ENCODE measurements around the gene DMTF1.
"Not testable (repeated sequence)": the region's sequence is repeated elsewhere in the genome, so short reads cannot be mapped to it uniquely, and the experiment has no call there.

The DMTF1 gene, protein sequence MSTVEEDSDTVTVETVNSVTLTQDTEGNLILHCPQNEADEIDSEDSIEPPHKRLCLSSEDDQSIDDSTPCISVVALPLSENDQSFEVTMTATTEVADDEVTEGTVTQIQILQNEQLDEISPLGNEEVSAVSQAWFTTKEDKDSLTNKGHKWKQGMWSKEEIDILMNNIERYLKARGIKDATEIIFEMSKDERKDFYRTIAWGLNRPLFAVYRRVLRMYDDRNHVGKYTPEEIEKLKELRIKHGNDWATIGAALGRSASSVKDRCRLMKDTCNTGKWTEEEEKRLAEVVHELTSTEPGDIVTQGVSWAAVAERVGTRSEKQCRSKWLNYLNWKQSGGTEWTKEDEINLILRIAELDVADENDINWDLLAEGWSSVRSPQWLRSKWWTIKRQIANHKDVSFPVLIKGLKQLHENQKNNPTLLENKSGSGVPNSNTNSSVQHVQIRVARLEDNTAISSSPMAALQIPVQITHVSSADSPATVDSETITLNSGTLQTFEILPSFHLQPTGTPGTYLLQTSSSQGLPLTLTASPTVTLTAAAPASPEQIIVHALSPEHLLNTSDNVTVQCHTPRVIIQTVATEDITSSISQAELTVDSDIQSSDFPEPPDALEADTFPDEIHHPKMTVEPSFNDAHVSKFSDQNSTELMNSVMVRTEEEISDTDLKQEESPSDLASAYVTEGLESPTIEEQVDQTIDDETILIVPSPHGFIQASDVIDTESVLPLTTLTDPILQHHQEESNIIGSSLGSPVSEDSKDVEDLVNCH

DNA sequence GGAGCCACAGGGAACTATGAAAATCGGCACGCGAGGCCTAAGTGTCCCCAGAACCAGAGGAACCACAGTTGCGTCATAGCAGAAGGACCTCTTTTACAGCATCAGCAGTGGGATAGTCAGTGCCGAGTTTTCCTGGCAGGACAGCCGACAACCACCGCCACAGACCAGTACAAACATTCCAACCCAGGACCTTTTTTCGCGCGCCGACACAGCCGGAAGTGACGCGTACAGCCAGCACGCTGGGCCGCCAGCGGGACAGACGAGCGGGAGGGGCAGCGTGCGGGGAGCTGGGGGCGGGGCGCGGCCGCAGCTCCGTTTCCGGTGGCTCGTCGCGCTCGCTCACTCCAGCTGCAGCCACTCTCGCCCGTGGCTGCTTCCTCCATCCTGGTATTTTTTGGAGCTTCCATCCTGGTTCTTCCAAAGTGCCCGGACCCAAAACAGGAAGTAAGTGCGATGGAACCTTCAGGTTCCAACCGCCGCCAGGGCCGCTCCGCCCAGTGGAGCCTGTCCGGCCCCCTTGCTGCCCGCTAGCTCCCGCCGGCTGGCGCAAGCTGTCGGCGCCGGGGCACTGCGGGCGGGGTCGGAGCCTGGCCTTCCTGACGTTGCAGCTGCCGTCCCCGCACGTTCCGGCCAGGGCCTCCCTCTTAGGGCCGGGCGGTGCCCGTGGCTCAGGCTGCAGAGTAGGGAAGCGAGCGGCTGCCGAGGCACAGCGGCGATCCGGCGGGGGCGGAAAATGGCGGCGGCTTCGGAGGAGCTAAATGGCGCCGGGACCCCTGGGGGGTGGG lies at the start of gene DMTF1:
Gene DMTF1 (plus strand): TSS at position 342 of the 785 bp plus-strand sequence. CDS start 12,489 bp downstream, outside the sequence.
- DNase-seq (ENCODE audit: low spot score) = peak; percentile 93

DNA sequence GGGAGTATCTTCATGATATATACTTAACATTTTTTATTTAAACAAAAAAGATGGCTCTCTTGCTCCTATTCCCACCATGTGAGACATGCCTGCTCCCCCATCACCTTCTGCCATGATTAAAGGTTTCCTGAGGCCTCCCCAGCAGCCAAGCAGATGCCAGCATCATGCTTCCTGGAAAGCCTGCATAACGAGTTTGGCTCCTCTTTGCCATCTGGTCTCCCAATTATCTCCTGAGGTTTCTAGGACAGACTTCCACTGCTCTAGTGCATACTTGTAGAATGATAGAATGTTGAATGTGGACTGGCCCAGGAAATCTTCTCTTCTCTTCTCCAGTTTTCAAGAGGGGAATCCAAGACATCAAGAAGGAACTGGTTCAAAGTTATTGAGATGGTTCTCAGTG lies 46.9 kb upstream of the DMTF1 start:
- DNase-seq (ENCODE audit: low spot score) = no peak

DNA sequence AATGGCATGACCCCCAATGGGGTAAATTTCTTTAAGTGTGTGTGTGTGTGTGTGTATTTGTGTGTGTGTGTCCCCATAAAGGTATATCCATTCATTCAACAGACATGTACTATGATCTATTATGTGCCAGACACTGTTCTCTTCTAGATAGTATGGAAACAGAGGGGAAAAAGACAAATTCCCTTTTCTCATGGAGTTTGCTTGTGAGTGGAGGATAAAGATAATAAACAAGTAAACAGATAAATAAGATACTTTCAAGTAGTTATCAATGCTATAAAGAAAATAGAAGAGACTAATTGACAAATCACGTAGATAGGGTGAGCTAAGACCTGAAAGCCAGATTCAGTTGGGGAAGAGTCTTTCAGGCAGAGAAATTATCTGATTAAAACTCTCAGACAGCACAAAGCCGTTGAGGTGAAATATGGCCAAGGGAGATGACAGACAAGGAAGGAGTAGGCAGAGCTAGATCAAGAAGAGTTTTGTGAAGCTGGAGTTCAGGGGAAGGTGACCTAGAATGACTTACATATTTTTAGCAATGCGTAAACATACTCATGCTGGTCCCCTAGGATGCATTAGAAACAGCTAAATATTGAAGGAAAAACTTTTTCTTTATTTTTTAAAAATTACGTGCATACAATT lies 45.2 kb upstream of the DMTF1 start:
- no peak for DNase-seq (ENCODE audit: low spot score)

DNA sequence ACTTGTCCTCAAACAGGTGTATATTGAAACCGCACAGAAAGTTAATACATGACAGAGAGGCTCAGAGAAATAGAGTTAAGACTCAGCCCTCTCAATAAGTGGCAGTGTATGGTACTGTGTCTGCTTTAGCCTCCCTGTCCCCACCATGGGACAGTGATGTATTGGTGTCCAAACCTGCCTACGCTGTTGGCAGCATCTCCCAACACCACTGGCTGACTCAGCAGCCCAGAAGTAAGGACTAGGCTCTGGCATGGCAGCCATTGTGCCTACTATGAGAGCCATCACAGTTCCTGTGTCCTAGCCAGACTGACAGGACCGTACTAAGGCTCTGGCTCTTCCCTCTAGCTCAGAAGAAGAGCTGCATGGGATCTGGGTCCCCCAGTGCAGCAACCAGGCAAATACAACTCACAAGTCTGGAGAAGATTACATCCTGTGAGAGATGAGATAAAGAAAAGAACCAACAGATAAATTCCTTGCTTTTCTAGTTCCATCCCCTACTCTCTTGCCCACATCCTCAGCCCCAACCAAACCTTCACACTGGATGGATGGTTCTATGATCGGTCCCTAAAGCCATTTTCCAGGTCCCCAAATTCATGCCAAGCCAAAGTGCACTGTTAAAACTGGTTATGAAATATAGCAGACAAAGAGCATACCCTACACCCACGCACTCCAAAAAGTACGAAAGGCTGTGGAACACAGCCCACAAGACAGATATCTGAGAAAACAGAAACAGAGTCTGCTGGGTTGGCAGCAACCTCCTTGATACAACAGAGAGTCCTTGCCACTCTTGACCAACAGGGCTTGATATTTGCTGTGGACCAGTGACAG lies 44.1 kb upstream of the DMTF1 start:
- no peak for DNase-seq (ENCODE audit: low spot score)

DNA sequence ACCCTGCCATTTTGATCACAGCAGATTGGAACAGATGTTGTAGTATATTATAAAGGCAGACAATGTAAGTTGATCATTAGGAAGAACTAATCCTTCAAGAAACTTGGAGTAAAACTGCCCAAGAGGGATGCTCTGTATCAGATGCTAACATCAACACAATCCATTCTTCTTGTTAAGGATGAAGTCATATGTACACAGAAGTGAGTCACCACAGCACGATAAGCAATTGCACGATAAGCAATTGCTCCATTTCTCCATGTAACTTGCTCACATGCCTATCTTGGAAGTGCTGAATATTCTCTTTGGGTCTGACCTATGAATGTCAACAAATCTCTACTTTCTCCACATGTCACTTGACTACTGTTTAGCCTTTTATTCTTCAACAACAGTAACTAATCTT lies 41.5 kb upstream of the DMTF1 start:
- no peak for DNase-seq (ENCODE audit: low spot score)

DNA sequence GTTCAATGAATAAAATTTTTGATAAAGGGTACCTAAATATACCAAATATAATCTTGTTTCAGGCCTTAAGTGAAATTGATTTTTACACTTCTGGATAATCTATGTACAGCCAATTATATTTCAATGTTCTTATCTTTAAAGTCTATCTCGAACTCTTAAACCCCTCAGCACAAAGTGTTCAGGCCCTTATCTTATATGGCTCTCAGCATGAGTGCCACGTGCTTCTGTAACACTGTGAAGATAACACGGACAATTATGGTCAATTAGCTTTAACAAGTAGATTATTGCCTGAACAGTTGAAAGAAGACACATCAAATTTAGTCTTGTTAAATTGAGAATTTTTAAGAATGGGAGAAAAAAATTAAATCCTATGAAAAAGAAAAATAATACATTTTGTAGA lies 40.4 kb upstream of the DMTF1 start:
- no peak for DNase-seq (ENCODE audit: low spot score)

DNA sequence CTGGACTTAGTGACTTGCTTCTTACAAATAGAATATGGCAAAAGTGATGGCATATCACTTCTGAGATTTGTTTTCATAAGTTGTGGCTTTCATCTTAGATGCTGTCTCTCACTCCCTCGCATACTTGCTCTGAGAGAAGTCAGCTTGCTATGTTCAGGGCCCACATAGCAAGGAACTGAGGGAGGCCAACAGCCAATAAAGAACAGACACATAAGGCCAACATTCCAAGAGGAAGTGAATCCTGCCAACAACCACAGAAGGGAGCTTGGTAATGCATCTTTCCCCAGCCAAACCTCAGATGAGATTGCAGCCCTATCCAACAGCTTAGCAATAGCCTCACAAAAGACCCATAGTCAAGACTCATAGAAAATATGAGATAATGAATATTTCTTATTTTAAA lies 39.2 kb upstream of the DMTF1 start:
- no peak for DNase-seq (ENCODE audit: low spot score)

DNA sequence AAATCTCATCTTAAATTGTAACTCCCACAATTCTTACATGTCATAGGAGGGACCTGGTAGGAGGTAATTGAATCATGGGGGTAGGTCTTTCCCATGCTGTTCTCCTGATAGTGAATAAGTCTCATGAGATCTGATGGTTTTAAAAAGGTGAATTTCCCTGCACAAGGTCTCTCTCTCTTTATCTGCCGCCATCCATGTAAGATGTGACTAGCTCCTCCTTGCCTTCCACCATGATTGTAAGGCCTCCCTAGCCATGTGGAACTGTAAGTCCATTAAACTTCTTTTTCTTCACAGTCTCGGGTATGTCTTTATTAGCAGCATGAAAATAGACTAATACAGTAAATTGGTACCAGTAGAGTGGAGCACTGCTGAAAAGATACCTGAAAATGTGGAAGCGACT lies 38.3 kb upstream of the DMTF1 start:
- DNase-seq (ENCODE audit: low spot score) = not testable (repeated sequence)

DNA sequence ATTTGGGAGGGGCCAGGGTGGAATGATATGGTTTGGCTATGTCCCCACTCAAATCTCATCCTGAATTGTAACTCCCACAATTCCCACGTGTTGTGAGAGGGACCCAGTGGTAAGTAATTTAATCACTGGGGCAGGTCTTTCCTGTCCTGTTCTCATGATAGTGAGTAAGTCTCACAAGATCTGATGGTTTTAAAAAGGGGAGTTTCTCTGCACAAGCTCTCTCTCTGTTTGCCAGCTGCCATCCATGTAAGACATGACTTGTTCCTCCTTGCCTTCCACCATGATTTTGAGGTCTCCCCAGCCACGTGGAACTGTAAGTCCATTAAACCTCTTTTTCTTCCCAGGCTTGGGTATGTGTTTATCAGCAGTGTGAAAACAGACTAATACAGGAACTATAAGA lies 36.5 kb upstream of the DMTF1 start:
- not testable (repeated sequence) for DNase-seq (ENCODE audit: low spot score)

DNA sequence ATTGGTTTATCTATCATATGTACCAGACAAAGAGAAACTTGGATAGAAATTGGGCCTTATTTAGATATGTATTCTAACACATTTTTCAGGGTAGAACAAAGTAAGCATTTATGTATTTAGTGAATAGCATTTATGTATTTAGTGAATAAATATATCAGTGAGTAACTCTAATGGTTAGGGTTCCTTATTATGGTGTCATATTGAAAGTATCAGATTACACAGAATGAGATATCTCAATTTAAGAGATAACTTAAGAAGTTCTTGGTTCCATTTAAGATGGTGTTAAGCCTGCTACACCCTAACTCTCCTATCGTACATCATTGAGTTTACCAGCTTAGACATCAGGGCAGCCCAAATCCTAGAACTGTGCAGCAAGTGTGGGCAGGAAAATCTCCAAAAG lies 35.9 kb upstream of the DMTF1 start:
- DNase-seq (ENCODE audit: low spot score) = no peak

DNA sequence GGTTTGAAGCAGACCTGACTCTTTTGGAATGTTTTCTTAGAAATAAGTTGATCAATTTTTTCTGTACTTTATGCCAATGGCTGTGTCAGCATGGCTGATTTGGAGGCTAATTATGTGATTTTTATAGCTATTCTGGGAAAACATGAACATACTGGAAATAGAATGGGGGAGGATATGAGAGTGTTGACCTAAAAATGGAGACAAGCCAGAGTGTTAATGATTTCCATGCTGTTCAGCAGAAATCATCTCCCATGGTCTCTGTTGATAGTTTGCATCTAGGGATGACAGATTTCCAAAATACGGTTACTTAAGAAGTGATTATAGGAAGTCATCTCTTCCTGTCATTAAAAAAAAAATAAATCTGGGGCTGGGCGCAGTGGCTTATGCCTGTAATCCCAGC lies 32.7 kb upstream of the DMTF1 start:
- DNase-seq (ENCODE audit: low spot score) = no peak

DNA sequence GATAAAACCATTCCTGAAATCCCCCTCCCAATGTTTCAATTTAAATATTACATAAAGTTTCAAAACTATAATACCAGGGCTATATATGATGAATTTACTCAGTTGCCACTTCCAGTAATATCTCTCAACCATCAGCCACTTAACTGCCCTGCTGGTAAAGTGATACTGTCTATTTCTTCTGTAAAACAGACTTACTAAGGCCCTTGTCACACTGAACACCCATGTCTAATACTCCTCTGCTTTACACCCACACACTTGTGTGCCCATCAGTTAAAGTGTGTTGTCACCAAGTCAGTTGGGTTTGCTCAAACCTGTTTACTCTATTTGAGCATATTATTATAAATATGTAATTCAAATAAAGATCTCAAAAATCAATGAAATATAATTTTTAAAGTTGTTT lies 29.1 kb upstream of the DMTF1 start:
- no peak for DNase-seq (ENCODE audit: low spot score)

DNA sequence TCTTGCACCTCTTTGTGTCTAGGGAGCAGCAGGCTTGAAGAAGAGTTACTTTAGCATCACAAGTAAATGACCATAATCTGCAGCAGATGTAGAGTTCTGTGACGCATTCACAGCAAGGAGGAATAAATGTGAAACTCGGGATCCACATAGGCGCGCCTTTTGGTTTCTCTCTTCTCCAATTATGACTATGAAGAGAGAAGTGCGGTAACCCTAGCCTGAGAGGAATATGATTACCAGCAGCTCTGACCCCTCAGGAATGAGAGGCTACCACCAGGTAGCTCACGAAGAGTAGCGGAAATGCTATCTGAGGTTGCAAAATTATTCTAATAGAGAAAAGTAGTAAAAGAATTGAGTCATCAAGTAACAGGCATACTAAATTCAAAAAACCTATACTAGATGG lies 25.2 kb upstream of the DMTF1 start:
- DNase-seq (ENCODE audit: low spot score) = no peak

DNA sequence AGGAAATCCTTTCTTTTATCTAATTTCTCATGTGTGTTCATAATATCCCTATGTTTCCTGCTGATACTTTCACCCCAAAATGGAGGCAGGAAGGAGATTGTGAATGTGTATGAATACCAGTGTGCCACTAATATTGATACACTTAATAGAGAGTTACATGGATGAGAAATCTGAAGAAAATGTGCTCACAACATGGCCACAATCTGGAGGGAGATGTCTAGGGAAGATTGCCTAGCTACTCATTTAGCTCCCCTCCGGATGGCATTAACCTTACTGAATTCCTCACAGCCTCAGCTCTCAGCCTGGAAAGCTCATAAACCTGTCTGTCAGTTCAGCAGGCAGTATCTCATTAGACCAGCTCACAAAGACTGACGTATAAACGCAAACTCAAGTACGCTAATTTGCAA lies 23.4 kb upstream of the DMTF1 start:
- no peak for DNase-seq (ENCODE audit: low spot score)

DNA sequence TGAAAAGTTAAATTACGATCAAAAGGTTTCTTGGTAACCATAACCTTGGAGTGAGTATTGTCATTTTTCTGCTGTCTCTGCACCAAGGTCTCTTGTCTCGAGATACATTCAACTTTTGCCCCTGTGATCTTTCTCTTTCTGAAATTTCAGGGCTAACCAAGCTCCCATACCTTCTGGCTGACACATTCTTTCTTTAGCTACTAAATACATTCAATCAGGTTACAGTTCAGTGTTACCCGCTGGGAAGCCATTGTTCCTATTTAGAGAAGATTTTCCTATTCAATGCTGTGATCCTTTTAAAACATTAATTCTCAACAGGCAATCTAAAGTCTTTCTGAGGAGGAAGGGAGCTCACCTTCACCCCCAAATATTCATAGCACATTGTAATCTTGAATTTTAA lies 22.9 kb upstream of the DMTF1 start:
- no peak for DNase-seq (ENCODE audit: low spot score)

DNA sequence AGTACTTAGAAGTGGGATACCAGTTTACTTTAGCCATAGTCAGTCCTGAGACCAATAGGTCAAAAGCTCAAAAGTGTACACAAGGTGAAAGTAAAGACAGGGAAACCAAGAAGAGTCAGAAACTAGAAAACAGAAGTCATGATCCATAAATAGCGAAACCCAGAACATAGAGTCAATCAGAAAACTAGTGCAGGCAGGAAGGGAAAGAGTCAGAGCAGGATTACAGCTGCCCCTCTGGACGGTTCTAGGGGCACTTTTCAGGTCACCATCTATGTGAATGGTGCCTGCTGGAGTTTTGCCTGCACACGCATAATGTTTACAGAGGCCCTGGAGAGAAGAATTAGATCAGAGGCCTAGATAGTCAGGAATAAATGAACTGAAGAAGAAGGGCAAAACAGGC lies 22.4 kb upstream of the DMTF1 start:
- no peak for DNase-seq (ENCODE audit: low spot score)

DNA sequence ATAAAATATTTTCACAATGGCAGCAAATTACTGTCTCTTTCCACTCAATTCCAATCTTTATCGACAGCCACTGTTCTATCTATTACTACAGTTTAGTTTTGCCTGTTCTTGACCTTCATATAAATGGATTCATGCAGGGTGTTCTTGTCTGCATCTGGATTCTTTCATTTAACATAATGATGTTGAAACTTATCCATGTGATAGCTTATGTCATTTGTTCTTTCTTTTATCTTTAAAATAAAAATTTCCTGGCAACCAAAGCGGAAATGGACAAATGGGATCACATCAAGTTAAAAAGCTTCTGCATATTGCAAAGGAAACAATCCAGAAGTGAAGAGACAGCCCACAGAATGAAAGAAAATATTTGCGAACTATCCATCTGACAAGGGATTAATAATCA lies 20.5 kb upstream of the DMTF1 start:
- no peak for DNase-seq (ENCODE audit: low spot score)

DNA sequence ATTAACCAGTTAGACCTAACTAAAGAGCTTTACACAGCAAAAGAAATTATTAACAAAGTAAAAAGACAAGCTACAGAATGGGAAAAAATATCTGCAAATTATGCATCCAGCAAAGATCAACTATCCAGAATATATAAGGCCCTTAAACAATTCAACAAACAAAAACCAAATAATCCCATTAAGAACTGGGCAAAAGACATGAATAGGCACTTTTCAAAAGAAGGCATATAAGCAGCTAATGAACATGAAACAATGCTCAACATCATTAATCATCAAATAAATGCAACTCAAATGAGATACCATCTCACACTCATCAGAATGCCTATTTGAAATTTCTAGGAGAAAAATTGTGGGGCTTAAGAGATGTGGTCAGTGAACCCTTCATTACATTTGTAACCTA lies 15.0 kb upstream of the DMTF1 start:
- DNase-seq (ENCODE audit: low spot score) = no peak

DNA sequence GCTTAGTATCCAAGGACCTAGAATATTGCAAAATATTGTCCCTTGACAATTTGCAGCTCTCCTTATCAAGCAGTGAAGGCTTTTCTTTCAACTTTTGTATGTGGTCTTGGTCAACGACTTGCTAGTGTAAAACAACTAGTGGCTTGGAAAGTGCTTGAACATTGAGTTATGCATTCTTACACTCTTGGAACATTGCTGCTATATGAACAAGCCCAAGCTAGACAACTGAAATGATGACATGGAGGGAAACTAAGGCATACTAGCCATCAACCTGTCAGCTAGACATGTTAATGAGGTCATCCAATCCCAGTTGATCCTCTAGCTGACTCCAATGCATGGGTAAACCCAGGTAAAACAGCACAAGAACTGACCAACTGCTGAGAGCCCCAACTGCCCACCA lies 12.7 kb upstream of the DMTF1 start:
- no peak for DNase-seq (ENCODE audit: low spot score)

DNA sequence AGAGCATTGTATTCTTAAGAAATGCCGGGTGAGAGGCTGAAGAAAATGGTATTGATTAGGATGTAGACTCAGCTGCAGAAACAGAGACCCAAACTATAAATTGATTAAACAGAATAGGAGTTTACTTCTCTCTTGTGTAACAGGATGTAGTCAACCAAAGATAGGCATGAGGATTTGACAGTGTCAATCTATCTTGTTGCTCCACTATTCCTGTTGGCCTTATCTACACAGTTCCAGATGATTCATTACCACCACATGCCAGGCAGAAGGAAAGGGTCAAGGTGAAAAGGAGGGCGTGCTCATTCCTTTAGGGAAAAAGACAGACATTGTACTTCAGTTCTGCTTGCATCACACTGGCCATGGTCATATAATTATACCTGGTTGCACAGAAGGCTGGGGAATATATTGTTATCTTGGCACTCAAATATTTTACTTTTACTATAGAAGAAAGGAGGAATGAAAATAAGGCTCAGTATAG lies 11.9 kb upstream of the DMTF1 start:
- DNase-seq (ENCODE audit: low spot score) = no peak

DNA sequence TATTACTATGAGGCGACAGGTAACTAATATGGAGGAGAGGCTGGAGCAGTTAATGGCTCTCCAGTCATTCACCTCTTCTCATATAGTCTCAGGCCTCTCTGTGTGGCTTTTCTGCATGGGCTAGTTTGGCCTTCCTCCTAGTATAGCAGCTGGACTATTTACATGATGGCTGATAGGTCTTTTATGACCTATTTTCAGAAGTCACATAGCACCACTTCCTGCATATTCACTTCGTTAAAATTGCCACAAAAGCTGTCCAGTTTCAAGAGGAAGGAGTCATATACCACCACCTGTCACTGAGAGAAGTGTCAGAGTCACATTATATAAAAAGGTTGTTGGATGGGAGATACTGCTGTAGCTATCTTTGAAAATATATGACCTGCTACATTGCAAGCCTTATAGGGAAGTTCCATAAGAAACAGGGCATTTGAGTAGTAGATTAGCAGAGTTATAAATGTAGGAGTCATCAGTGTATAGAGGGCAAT lies 8.0 kb upstream of the DMTF1 start:
- peak; percentile 24 for DNase-seq (ENCODE audit: low spot score)
